ENCODE data around the gene PLP2.

GRCh38 chrX:49221868-49222267 lies 50.2 kb downstream of the PLP2 start:
- TF ChIP-seq FOXP4 (CRISPR knock-in tag; IDR thresholded peaks at IDR 0.05) (no peak), ZNF138 (CRISPR knock-in tag; IDR thresholded peaks at IDR 0.05; ENCODE audit: low read depth) (no peak), BHLHE40 (IDR thresholded peaks at IDR 0.05; ENCODE audit: low read length) (no peak)
